Heart right ventricle (tissue), 16 donors: ENCODE measurements around the gene RAB27B. TPM values are rescaled to one million over a fixed set of nuclear protein-coding genes. Genes with fewer than 3 reads are reported as not detected.

ENCODE experiments used
- ATAC-seq, 8 donors: fragments of 200-7000 bp; cut with Tn5 transposase; one replicate each; pipeline ENCODE4 v1.9.1; 2020; ENCODE audit warnings: mild to moderate bottlenecking in 8 of 8, moderate library complexity in 8 of 8, moderate number of reproducible peaks in 1 of 8
- DNase-seq, 2 donors: peaks; one replicate each; pipeline ENCODE4 v3.0.0-alpha.2; 2020
- H3K27ac ChIP-seq, 10 donors: fragments of 200-600 bp; sonication (generic) in 2 of 10; one replicate each; pipeline versions ENCODE4 v1.5.0 to v1.8.0; 2020 to 2022; ENCODE audit warnings: mild to moderate bottlenecking in 3 of 10
- H3K27me3 ChIP-seq, 7 donors: fragments of 200-600 bp; one replicate each; pipeline ENCODE4 v1.8.0; 2021 to 2022; ENCODE audit warnings: mild to moderate bottlenecking in 2 of 7
- H3K36me3 ChIP-seq, 9 donors: fragments of 200-600 bp; sonication (generic) in 1 of 9; one replicate each; pipeline versions ENCODE4 v1.5.0 to v1.8.0; 2020 to 2022; ENCODE audit warnings: mild to moderate bottlenecking in 2 of 9
- H3K4me1 ChIP-seq, 9 donors: fragments of 200-600 bp; sonication (generic) in 1 of 9; one replicate each; pipeline versions ENCODE4 v1.5.0 to v1.8.0; 2020 to 2022; ENCODE audit warnings: mild to moderate bottlenecking in 4 of 9
- H3K4me3 ChIP-seq, 10 donors: fragments of 200-600 bp; sonication (generic) in 2 of 10; one replicate each; pipeline versions ENCODE4 v1.5.0 to v1.8.0; 2020 to 2022; ENCODE audit warnings: mild to moderate bottlenecking in 7 of 10, moderate library complexity in 2 of 10
- H3K9me3 ChIP-seq, 11 donors: fragments of 200-600 bp in 10 of 11; sonication (generic) in 2 of 11; one replicate each; pipeline versions ENCODE4 v1.5.0 to v1.8.0; 2013 to 2022; ENCODE audit warnings: mild to moderate bottlenecking in 2 of 11, control low read depth in 1 of 11, moderate library complexity in 1 of 11
- WGBS, 2 donors: extraction: QIAGEN DNeasy Blood & Tissue Kit; methylation state at CpG; one replicate each; pipeline ENCODE4 v1.1.7; 2013; ENCODE audit warnings: inconsistent platforms in 1 of 2; 5-methylcytosine and 5-hydroxymethylcytosine counted together
- intact Hi-C, 10 donors: fragments of 100-400 bp; cut with DNase I; formaldehyde crosslinking; loops; one replicate each; pipeline versions ENCODE4 v1.11.1 to v1.14.2; 2022
- polyA plus RNA-seq, 2 donors: library from polyadenylated mRNA; stranded (reverse); fragments of 200-250 nt; gene quantifications; one replicate each; pipeline ENCODE4 v1.2.3, GENCODE V29; 2013
- total RNA-seq, 10 donors: library from RNA; stranded (reverse); fragmentation: NEBNext Ultra II Directional in 3 of 10; extraction: Animal tissue kit (Norgen Biotek cat#: 25700) in 3 of 10; gene quantifications; one replicate each; pipeline versions ENCODE4 v1.2.1 to v1.2.4, GENCODE V29; 2021 to 2023
- TF ChIP-seq, protein P1 (sequence below), 9 donors: fragments of 200-600 bp; sonication (generic) in 2 of 9; IDR thresholded peaks; one replicate each; pipeline versions ENCODE4 v1.5.0 to v1.8.0; 2021 to 2022; ENCODE audit warnings: antibody characterized with exemption in 9 of 9, mild to moderate bottlenecking in 5 of 9, moderate library complexity in 1 of 9
- donor health status: Arrhythmogenic right ventricular cardiomyopathy.
- donor health status: ischemic (EF 13 %, LVEDD 7.1; RV severe dilation, severe dysfunction).
- donor health status: healthy with polysubstance abuse.
- donor health status: DM: no; HTN: yes; CAD: no.
- donor health status: DM: no; HTN: no; CAD: no.
- donor health status: ischemic (EF 25% LVEDD 6.9; RV normal size, moderate dysfunction).
- donor health status: ischemic (EF 25% LVEDD 5.7; RV mildly dilated, moderate dysfunction).
- donor health status: healthy.
- donor health status: DM: yes; HTN: yes; CAD: no.
- donor health status: Ischemic cardiomyopathy.
- donor health status: ischemic (EF 35%, LVEDD 5.7; RV mildly dilated, moderate dysfunction).
- donor health status: nonischemic (EF 11% LVEDD 7.7; RV severe dilation, severe dysfunction).
- donor health status: DM: yes; HTN: yes; CAD: no.
- donor health status: PGD.
- donor health status: ischemic (EF 29% LVEDD 5.4; RV normal size, mild dysfunction).
- donor health status: nonischemic (EF 23%, LVEDD 6.1; RV moderate dilation, normal function).

Gene RAB27B
- total and polyA plus RNA-seq, 12 donors: 0.02 to 0.86 (median 0.07) TPM; not detected in 2

DNA sequence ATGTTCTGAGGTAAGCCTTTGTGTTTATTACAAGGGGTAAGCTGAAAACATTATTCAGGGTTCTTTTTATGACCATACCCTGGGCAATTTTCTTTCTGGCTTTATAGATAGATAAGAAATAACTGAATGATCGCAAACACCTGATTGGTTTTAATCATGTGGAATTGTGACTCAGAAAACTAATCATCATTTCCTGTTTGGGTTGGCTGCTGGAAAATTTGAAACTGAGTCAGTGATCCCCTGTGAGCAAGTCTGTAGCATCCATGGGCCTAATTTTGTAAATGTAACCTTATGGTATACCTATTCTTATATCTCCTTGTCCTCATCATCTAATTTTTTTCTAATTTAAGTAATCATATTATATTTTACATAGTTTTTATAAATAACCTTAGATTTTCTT is 96.7 kb downstream of the RAB27B start:
- WGBS, 2 donors: 90 to 95% methylated on average over 1 of the region's 1 CpG
- ATAC-seq: no peak
- Histone ChIP-seq H3K9me3 (peaks cover 0 to 4% (median 0%) of the 10 kb centered on the region in 11 donors), H3K27ac (no peak overlapping the region), H3K36me3 (peaks cover 0 to 34% (median 0%) of the 10 kb centered on the region in 9 donors), H3K4me3 (no peak overlapping the region), H3K4me1 (peaks cover 0 to 6% (median 0%) of the 10 kb centered on the region in 9 donors), H3K27me3 (no peaks in the 10 kb centered on the region)
- no peak for DNase-seq
- TF ChIP-seq, protein P1, sequence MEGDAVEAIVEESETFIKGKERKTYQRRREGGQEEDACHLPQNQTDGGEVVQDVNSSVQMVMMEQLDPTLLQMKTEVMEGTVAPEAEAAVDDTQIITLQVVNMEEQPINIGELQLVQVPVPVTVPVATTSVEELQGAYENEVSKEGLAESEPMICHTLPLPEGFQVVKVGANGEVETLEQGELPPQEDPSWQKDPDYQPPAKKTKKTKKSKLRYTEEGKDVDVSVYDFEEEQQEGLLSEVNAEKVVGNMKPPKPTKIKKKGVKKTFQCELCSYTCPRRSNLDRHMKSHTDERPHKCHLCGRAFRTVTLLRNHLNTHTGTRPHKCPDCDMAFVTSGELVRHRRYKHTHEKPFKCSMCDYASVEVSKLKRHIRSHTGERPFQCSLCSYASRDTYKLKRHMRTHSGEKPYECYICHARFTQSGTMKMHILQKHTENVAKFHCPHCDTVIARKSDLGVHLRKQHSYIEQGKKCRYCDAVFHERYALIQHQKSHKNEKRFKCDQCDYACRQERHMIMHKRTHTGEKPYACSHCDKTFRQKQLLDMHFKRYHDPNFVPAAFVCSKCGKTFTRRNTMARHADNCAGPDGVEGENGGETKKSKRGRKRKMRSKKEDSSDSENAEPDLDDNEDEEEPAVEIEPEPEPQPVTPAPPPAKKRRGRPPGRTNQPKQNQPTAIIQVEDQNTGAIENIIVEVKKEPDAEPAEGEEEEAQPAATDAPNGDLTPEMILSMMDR (IDR thresholded peaks at IDR 0.05): no peak
- intact Hi-C loops: no loop called here

DNA sequence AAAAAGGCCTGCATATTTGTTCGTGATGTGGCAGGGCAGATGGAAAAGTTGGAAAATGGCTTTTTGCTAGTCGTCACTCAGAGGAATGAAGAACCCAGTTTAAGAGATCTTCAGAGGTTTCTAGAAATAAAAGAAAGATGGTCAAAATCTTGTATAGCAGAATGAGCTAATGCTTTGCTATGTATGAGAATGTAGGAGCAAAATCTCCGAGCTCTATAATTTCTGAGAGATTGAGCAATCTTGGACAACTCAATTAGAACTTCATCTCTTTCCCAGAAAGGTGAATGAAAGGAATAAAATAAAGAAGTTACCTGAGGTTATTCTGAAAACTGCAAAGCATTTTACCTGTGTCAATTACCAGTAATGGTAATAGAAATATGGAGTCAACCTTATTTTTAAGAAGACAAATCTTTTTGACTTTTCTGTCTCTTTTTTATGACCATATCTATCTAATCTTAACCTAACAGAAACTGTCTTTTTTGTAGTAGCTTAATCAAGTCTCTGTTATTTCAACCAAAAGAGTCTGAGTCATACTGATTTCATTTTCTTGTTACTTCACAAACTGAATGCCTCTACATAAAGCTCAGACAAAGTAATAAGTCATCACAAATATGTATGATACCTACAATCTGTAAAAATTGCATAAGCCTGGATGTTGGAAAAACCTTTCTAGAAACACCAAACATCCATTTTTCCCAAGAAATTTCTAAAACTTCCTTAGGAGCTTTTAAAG is 98.5 kb downstream of the RAB27B start:
- no peak for ATAC-seq

DNA sequence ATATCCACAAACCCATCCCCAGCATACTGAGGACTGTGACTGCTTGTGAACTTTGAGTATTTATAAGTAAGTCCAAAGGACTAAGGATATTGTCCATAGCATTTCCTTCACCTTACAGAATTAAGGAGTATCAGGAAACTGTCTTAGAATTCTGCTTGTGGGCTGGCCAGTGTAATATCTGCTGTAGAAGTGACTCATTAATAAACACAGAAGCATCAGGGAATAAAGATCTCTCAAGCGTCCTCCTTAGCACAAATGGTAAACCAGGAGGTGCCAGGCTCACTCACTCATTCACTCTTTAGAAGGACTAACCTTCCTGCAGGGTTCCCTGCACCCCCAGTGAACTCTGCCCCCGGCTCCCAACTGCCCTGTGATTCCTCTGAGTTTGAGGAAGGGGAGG is 100.0 kb downstream of the RAB27B start:
- Histone ChIP-seq H3K9me3 (no peaks in the 10 kb centered on the region), H3K36me3 (peaks cover 0 to 23% (median 0%) of the 10 kb centered on the region in 9 donors), H3K4me1 (peaks cover 0 to 6% (median 0%) of the 10 kb centered on the region in 9 donors), H3K4me3 (no peak overlapping the region), H3K27ac (no peak overlapping the region), H3K27me3 (no peaks in the 10 kb centered on the region)
- TF ChIP-seq, protein P1 (IDR thresholded peaks at IDR 0.05): no peak
- no peak for ATAC-seq
- WGBS, 2 donors: 80 to 91% methylated on average over 2 of the region's 2 CpGs
- intact Hi-C loops: no loop called here
- no peak for DNase-seq

More for the DNA sequence above, 98.5 kb downstream of the RAB27B start:
- TF ChIP-seq, protein P1 (IDR thresholded peaks at IDR 0.05): no peak
- H3K27ac ChIP-seq: no peak overlapping the region
- DNase-seq: no peak
- no peaks in the 10 kb centered on the region for H3K27me3 ChIP-seq
- no peak overlapping the region for H3K4me3 ChIP-seq
- no peaks in the 10 kb centered on the region for H3K9me3 ChIP-seq
- intact Hi-C loops: no loop called here
- H3K36me3 ChIP-seq: peaks cover 0 to 26% (median 0%) of the 10 kb centered on the region in 9 donors
- WGBS, 2 donors: 96 to 97% methylated on average over 3 of the region's 3 CpGs
- peaks cover 0 to 6% (median 0%) of the 10 kb centered on the region in 9 donors for H3K4me1 ChIP-seq

DNA sequence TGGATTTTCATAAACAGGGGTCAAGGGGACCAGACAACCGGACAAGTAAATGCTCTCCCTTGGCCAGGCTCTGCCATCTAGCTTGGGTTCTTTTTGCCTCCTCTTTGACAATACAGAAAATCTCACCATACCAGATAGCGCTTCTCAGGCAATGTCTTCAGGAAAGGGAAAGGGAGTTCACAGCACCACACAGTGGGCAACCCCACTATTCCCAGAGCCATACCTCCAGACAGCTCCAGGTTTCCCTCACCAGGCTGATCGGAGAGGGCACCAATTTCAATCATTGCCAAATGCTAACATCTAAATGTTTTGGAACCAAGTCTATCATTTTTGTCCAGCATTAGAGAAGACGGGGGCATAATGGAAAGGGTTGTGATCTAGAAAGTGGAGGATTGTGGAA is 102.9 kb downstream of the RAB27B start:
- WGBS, 2 donors: 98% methylated on average over 4 of the region's 4 CpGs
- Histone ChIP-seq H3K4me3 (no peak overlapping the region), H3K27ac (no peak overlapping the region), H3K36me3 (peaks cover 0 to 32% (median 0%) of the 10 kb centered on the region in 9 donors), H3K27me3 (no peaks in the 10 kb centered on the region), H3K9me3 (no peaks in the 10 kb centered on the region), H3K4me1 (no peaks in the 10 kb centered on the region)
- ATAC-seq: no peak
- TF ChIP-seq, protein P1 (IDR thresholded peaks at IDR 0.05): no peak
- no peak for DNase-seq
- intact Hi-C loops: no loop called here
